ENCODE results near the gene LMBRD1. TPM values are rescaled to one million over a fixed set of nuclear protein-coding genes. Genes with fewer than 3 reads are reported as not detected.

LMBRD1 gene
- total and polyA plus RNA-seq, 7 donors, result 19.7 to 37.0 (median 25.5) TPM

DNA sequence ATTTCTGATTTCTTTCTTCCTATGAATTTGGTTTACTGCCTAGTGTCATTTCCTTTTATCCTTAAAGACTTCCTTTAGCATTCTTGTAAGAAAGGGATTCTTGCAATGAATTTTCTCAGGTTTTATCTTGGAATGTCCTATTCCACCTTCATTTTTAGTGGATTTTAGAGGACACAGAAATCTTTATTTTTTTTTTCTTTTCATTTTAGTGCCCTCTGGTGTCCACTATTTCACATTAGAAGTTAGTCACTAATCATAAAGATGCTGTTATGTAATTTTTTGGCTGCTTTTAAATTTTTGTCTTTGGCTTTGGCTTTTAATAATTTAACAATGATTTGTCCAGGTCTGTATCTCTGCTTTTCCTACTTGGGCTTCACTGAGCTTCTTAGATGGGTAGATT is 28.1 kb downstream of the LMBRD1 start:
- Histone ChIP-seq H3K4me3 (no peak overlapping the region), H3K9me3 (no peaks in the 10 kb centered on the region), H3K27ac (no peak overlapping the region), H3K36me3 (ENCODE audit: insufficient read depth in 1 of 2, low read depth in 1 of 2) (peaks cover 0 to 4% of the 10 kb centered on the region in 2 donors), H3K27me3 (ENCODE audit: insufficient read depth in 3 of 3, low read length in 2 of 3) (no peaks in the 10 kb centered on the region), H3K4me1 (no peaks in the 10 kb centered on the region)
- DNase-seq, result no peak
- no peak for ATAC-seq
- TF ChIP-seq, protein P1, sequence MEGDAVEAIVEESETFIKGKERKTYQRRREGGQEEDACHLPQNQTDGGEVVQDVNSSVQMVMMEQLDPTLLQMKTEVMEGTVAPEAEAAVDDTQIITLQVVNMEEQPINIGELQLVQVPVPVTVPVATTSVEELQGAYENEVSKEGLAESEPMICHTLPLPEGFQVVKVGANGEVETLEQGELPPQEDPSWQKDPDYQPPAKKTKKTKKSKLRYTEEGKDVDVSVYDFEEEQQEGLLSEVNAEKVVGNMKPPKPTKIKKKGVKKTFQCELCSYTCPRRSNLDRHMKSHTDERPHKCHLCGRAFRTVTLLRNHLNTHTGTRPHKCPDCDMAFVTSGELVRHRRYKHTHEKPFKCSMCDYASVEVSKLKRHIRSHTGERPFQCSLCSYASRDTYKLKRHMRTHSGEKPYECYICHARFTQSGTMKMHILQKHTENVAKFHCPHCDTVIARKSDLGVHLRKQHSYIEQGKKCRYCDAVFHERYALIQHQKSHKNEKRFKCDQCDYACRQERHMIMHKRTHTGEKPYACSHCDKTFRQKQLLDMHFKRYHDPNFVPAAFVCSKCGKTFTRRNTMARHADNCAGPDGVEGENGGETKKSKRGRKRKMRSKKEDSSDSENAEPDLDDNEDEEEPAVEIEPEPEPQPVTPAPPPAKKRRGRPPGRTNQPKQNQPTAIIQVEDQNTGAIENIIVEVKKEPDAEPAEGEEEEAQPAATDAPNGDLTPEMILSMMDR (IDR thresholded peaks at IDR 0.05), result no peak
- intact Hi-C loops (cut with DNase I), result no loop called here

DNA sequence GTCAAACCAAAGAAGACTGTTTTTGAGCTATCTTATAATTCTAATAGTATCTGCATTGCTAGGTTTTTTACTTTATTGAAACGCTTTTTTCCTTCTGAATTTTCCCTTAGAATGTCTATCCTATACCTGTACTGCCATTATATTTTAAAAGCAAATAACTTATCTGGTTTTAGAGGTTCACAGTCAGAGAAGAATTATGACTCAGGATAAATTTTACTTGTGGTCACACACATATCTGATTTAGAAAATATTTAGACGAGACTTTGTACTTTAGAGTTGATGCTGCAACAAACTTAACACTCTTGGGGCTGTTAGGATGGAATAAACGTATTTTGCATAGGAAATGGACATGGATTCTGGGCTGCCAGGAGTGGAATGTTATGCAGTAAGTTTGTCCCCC is 33.0 kb downstream of the LMBRD1 start:
- intact Hi-C loops (cut with DNase I), result no loop called here
- H3K9me3 ChIP-seq, result no peaks in the 10 kb centered on the region
- 88 to 94% (median 93%) methylated on average over 3 of the region's 3 CpGs for WGBS, 3 donors

DNA sequence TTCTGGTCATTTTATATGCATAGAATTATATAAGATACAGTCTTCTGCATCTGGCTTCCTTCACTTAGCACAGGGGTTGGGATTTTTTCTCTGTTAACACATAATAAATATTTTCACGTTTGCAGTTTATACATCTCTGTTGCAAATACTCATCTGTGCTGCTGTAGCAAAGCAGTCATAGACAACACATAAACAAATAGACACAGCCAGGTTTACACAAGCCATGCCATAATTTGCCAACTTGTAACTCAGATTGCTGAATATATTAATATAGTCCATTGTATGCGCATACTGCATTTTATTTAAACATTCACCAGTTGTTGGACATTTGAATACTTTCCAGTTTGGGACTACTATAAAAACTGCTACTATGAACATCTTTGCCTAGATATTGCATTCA is 35.0 kb downstream of the LMBRD1 start:
- intact Hi-C loops (cut with DNase I), result no loop called here
- TF ChIP-seq, protein P1 (IDR thresholded peaks at IDR 0.05), result no peak
- H3K4me3 ChIP-seq, result no peak overlapping the region
- ATAC-seq (no peak), DNase-seq (no peak)
- peaks cover 6% of the 10 kb centered on the region for H3K4me1 ChIP-seq
- no peak overlapping the region for H3K27ac ChIP-seq
- H3K36me3 ChIP-seq (ENCODE audit: insufficient read depth in 1 of 2, low read depth in 1 of 2), result peaks cover 0 to 4% of the 10 kb centered on the region in 2 donors
- no peaks in the 10 kb centered on the region for H3K27me3 ChIP-seq (ENCODE audit: insufficient read depth in 3 of 3, low read length in 2 of 3)
- no peaks in the 10 kb centered on the region for H3K9me3 ChIP-seq
- WGBS, 3 donors, result 65 to 75% (median 74%) methylated on average over 2 of the region's 2 CpGs

More for the DNA sequence above, 33.0 kb downstream of the LMBRD1 start:
- Histone ChIP-seq H3K4me1 (peaks cover 6% of the 10 kb centered on the region), H3K27ac (no peak overlapping the region), H3K36me3 (ENCODE audit: insufficient read depth in 1 of 2, low read depth in 1 of 2) (peaks cover 0 to 4% of the 10 kb centered on the region in 2 donors), H3K4me3 (no peak overlapping the region), H3K27me3 (ENCODE audit: insufficient read depth in 3 of 3, low read length in 2 of 3) (no peaks in the 10 kb centered on the region)
- TF ChIP-seq, protein P1 (IDR thresholded peaks at IDR 0.05), result no peak
- no peak for ATAC-seq
- no peak for DNase-seq

DNA sequence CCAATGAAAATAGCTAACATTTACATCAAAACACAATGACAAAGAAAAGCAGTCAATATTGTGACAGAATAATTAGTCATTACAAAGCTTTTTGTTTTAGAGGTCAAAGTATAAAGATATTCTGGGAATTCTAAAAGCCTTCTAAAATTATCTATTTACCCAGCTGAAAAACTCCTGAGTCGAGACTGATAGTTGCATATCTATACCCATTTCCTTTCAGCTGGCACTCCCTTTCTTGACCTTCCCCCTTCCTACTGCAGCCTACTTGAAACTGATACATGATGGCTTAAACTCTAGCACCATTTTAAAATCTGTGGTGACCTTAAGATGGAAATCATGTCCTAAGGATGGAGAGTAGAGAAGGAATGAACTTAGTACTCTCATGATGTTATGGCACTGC is 38.6 kb downstream of the LMBRD1 start:
- H3K36me3 ChIP-seq (ENCODE audit: insufficient read depth in 1 of 2, low read depth in 1 of 2), result no peaks in the 10 kb centered on the region
- H3K4me3 ChIP-seq, result no peak overlapping the region
- intact Hi-C loops (cut with DNase I), result no loop called here
- 41 to 44% (median 42%) methylated on average over 1 of the region's 1 CpG for WGBS, 3 donors
- peaks cover 6% of the 10 kb centered on the region for H3K4me1 ChIP-seq
- TF ChIP-seq, protein P1 (IDR thresholded peaks at IDR 0.05), result no peak
- no peaks in the 10 kb centered on the region for H3K27me3 ChIP-seq (ENCODE audit: insufficient read depth in 3 of 3, low read length in 2 of 3)
- DNase-seq (no peak), ATAC-seq (no peak)
- H3K9me3 ChIP-seq, result no peaks in the 10 kb centered on the region
- H3K27ac ChIP-seq, result no peak overlapping the region

DNA sequence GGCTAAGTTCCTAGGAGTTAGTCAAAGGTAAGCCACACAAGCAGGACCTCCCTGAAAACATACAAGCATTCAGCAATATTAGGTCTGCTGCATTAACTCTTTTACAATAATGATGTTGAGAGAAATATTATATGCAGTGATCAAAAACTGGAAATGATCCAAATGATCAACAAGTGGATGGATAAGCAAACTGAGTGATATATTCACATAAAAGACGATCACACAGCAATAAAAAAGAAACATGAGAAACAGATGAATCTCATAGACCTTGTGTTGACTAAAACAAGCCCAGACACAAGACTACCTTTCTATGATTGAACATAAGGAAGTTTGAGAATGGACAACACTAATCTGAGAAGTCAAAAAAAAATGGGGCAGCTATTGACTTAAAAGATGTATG is 39.9 kb downstream of the LMBRD1 start:
- intact Hi-C loops (cut with DNase I), result no loop called here
- TF ChIP-seq, protein P1 (IDR thresholded peaks at IDR 0.05), result no peak
- Histone ChIP-seq H3K36me3 (ENCODE audit: insufficient read depth in 1 of 2, low read depth in 1 of 2) (no peaks in the 10 kb centered on the region), H3K4me3 (no peak overlapping the region), H3K4me1 (peaks cover 6% of the 10 kb centered on the region), H3K27me3 (ENCODE audit: insufficient read depth in 3 of 3, low read length in 2 of 3) (no peaks in the 10 kb centered on the region), H3K9me3 (no peaks in the 10 kb centered on the region), H3K27ac (no peak overlapping the region)
- no peak for DNase-seq
- WGBS, 3 donors, result 74 to 97% (median 90%) methylated on average over 1 of the region's 1 CpG
- no peak for ATAC-seq
